Stimulated activated CD8-positive, alpha-beta memory T cell treated with anti-CD3 and anti-CD28 coated beads, Interleukin-4, amount 100 ng/mL, for 1 hour (primary cell): ENCODE measurements around the gene KLF3.

Source experiments
- DNase-seq, 2 donors: peaks; one replicate each; pipeline ENCODE4 v3.0.0-alpha.2; 2020; ENCODE audit warnings: low read depth in 2 of 2, low spot score in 1 of 2

The KLF3 gene

DNA sequence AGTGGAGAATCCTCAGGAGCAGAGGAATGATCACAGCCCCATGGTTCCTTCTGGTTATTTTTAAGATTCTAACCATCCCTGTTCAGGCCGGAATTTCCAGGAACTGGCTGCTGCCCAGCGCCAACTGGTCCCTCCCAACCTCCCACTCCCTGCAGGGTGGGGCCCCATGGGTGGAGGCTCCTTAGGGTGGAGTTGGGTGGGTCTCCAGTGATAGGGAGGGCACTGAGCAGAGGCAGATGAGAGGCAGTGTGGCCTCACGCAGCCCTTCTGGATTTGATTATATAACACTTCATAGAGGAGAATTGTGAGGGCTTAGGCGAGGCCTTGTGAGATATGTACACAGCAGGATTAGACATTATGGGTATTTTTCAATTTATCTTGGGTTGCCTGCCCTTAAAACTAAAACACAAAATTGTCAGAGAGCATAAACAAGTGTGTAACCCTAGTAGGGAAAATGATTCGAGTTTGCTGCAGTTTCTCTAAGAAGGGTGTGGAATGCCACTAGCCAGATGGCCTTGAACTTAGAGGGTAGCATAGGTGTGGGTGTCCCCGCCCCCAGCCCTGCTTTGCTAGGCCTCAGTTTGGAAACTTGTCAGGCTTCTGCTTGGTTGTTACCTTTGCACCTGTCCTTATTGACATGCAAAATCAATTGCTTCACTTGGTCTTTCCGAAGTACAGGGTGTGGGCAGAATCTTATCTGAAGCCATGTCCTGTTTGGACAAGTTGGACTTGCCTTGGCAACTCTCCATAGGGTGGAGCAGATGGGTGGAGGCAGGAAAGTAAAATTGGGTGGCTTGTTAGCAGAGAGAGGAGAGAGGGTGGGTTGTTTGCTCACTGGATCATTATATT, 9.4 kb downstream of the KLF3 start:
- DNase-seq, result no peak

DNA sequence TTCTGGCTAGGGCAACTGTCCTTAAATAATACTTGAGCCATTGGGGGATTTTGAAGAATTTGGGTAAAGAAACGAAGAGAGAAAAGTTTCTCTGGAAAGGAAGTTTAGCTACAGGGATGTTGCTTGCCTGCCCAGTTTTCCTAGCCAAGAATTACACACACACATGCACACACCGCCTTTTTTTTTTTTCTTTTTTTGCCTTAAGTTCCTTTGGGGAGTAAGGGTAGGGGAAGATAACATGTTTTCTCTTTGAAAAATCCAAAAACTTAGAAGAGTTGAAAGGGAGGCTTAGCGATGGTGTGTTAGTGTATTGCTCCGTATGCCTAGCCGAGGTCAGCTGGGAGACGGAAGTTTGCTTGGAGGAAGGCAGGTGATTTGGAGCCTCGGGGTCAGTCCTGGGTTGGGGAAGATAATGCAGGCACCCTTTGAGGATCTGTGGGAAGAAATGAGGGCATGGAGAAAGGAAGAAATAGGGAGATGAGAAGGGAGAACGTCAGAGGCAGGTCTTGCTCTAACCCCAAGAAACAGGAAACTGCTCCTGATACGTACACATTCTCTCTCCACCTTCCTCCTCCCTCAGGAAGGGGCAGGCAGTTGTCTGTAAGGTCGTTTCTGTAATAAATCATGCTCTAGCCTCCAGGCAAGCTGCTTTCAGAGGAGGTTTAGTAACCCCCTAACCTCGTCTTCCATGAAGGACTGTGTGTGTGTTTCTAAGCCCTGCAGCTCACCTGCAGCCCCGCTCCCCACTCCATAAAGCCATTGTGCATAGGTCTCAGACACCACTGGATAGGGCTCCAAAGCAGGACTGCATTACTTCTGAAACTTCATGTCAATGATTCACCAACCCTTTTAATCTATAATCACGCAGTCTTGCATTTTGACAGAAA, 10.5 kb downstream of the KLF3 start:
- DNase-seq, result no peak

DNA sequence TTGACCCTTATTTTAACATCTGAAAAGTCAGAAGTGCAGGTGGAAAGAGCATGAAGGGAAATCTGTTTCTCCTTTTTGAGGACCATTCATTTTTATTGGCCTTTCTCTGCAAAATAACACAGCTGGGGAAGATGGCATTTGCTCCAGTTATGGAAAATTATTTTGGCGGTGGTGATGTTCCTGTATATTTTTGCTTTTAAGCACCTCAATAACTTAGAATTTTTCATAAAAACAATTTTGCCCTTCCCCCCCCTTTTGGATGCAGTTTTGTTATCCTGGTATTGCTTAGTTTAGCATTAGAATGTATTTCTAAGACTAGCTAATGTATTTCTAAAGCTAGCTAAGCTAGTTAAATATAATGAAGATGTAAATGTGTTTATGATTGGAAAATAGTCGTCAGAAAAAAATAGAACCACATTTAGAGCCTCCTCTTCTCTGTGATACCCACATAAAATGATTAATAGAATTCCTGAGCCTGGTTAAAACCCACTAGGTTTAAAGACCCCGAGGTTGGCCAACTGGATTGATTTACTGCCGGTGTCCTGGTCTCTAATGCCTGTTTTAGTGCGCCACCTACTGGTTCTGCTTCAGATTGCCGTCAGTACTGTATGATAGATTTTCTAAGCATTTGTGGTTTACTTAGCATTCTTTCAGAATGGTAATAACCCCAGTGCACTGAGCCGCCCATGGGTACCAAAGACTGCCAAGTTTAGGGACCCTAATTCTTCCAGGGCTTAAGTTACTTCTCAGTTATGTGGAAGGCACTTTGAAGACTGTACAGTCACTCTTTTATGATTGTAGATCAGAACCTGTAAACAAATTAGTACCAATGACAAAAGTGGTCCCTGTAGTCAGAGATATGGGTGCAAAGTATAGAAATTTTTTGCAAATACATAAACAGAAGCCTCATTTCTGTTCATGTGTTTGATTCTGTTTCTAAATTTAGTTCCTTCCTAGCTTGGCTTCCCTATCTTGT, 11.4 kb downstream of the KLF3 start:
- DNase-seq, result peak in 1 of 2 donors; percentile 68

- DNase-seq, result no peak
These were observed 13.0 kb downstream of the KLF3 start for GRCh38 chr4:38676986-38677385.

GRCh38 chr4:38677441-38677840, 13.4 kb downstream of the KLF3 start:
- DNase-seq, result no peak

- no peak for DNase-seq
These were observed 14.1 kb downstream of the KLF3 start for GRCh38 chr4:38678078-38678477.

GRCh38 chr4:38679921-38680320, 15.9 kb downstream of the KLF3 start:
- no peak for DNase-seq

- DNase-seq, result no peak
These were observed 17.4 kb downstream of the KLF3 start for GRCh38 chr4:38681281-38681991.

- DNase-seq, result no peak
These were observed 18.3 kb downstream of the KLF3 start for GRCh38 chr4:38682336-38682735.

- DNase-seq, result no peak
These were observed 19.3 kb downstream of the KLF3 start for GRCh38 chr4:38683276-38683675.

GRCh38 chr4:38684271-38684670, 20.3 kb downstream of the KLF3 start:
- DNase-seq, result no peak

DNA sequence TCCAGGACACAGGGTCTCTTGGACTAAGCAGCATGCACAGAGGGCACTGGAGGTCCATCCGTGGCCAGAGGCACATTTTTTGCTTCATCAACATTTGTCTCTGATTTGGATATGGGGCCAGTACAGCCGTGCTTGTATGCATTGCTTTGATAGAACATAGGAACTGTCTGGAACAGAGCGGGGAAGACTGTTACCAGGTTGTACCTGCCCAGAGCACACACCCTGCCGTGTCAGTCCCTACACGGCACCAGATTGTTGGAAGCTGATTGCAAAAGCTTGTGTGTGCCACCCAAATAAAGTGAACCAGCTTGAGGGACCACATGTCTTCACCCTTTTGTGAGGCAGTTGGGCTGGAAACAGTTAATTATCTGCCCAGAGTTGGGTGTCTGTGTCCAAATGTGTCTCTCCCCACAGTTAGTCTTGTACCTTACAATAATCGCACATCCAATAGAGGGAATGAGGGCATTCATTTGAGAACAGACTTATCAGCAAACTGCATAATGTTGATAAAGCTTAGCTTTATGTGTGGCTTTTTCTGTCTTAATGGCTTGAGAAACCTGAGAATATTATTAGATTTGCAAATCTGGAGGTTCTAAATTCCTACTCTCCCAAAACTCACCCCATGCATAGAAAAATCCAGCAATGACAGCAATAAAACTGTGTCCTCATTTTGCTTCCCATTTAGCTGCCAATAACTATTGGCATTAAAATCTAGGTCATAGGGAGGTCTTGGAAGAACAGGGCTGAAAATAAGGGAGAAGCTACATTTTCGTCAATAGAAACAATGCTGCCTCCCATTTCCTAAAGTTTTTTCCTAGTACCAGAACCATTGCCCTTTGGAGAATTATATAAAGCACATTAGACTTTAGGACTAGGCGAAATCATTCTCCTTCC, 21.2 kb downstream of the KLF3 start:
- no peak for DNase-seq

DNA sequence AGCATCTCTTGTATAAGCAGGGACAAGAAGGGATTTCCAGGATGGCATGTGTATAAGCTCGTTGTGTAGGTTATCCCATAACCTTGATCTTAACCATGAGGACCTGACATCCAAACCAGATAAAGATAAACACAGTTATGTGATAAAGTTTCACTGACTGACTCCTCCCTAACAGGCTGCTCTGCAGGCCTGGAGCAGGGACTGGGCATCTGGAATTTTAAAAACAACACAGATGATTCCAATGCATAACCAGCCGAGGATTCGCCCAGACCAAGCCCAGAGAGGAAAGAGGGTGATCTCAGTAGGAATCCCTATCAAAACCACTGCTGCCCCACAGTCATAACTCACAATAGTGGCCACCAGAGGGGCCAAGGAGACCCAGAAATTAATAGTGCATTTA, 22.7 kb downstream of the KLF3 start:
- DNase-seq, result no peak

- no peak for DNase-seq
These were observed 23.6 kb downstream of the KLF3 start for GRCh38 chr4:38687571-38688011.

GRCh38 chr4:38688676-38689355, 24.8 kb downstream of the KLF3 start:
- no peak for DNase-seq

DNA sequence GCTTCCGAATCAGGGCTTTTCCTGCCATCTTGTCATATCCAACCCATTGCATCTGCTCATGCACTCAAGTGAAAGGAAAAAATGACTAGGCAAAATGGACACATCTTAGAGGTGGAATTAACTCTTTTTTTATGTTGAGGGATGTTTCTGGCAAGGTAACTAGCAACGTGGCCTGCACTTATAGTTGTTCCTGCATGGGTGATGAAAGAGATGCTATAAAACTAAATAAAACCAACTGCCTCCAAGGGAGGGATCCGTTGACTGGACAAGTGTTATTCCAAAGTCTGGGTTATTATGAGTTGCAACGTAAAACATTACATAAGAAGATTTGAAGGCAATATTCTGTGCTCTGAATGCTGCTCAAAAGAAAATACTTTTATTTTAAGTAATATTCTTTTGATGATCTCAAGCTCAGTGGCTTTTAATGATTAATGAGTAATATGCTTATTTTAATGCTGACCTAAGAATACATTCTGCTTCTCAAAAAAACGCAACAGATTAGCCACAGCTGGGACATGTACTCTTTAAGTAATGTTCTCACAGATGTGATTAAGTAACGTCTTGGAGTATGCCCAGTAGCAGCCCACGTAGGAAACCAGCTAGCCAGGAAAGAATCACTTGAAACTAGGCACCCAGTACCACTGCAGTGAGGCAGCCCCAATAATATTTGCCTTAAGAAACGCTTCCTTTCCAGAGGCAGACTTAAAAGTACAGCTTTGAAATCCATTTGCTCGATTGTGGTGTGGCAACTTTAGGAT, 27.4 kb downstream of the KLF3 start:
- no peak for DNase-seq

GRCh38 chr4:38692421-38692820, 28.4 kb downstream of the KLF3 start:
- DNase-seq, result no peak

DNA sequence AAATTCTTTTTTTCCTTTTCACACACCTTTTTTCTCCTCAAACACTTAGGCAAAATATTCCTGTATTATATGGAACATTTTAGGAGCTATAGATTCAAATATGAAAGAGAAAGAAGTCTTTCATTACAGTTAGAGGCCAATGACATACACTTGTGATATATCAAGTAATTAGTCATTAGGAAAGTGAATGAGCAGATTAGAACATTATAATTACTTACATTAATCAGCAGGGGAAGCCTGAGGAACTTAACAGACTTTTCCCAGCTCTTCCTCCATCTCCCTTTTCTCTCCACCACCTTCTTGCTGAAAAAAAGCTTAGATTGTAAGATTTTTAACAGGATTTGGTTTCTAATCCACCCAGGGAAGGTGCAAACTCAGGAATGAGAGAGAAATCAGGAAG, 29.6 kb downstream of the KLF3 start:
- DNase-seq, result no peak
